ENCODE data around the gene NTNG1. TPM values are rescaled to one million over a fixed set of nuclear protein-coding genes. Genes with fewer than 3 reads are reported as not detected.

Gene NTNG1
- total and polyA plus RNA-seq, 12 donors: 0.13 to 4.6 (median 2.8) TPM; not detected in 2

- Histone ChIP-seq H3K27me3 (no peaks in the 10 kb centered on the region), H3K36me3 (replicated peaks in 1 of 2) (no peaks in the 10 kb centered on the region), H3K9me3 (replicated peaks in 1 of 3) (no peaks in the 10 kb centered on the region), H3K27ac (no peak overlapping the region), H3K4me1 (replicated peaks in 1 of 2) (no peaks in the 10 kb centered on the region), H3K4me3 (no peak overlapping the region)
- intact Hi-C loops (cut with DNase I): no loop called here
- 58 to 63% (median 60%) methylated on average over 12 to 13 of the region's 13 CpGs for WGBS, 4 donors
- TF ChIP-seq, protein P1, sequence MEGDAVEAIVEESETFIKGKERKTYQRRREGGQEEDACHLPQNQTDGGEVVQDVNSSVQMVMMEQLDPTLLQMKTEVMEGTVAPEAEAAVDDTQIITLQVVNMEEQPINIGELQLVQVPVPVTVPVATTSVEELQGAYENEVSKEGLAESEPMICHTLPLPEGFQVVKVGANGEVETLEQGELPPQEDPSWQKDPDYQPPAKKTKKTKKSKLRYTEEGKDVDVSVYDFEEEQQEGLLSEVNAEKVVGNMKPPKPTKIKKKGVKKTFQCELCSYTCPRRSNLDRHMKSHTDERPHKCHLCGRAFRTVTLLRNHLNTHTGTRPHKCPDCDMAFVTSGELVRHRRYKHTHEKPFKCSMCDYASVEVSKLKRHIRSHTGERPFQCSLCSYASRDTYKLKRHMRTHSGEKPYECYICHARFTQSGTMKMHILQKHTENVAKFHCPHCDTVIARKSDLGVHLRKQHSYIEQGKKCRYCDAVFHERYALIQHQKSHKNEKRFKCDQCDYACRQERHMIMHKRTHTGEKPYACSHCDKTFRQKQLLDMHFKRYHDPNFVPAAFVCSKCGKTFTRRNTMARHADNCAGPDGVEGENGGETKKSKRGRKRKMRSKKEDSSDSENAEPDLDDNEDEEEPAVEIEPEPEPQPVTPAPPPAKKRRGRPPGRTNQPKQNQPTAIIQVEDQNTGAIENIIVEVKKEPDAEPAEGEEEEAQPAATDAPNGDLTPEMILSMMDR (IDR thresholded peaks at IDR 0.05): no peak
- TF ChIP-seq POLR2A (IDR thresholded peaks at IDR 0.05): no peak
- DNase-seq: no peak
Measured at GRCh38 chr1:107436552-107437241, 295.9 kb downstream of the NTNG1 start.

- TF ChIP-seq POLR2A (IDR thresholded peaks at IDR 0.05): no peak
- TF ChIP-seq, protein P1 (IDR thresholded peaks at IDR 0.05): no peak
- no peaks in the 10 kb centered on the region for H3K4me1 ChIP-seq (replicated peaks in 1 of 2)
- intact Hi-C loops (cut with DNase I): no loop called here
Measured at GRCh38 chr1:107439567-107439966, 298.7 kb downstream of the NTNG1 start.

GRCh38 chr1:107442551-107442950, 301.7 kb downstream of the NTNG1 start:
- 64 to 88% (median 78%) methylated on average over 1 of the region's 1 CpG for WGBS, 4 donors
- no peak for DNase-seq
- H3K27me3 ChIP-seq: no peaks in the 10 kb centered on the region
- no peaks in the 10 kb centered on the region for H3K4me1 ChIP-seq (replicated peaks in 1 of 2)
- intact Hi-C loops (cut with DNase I): no loop called here
- H3K27ac ChIP-seq: no peak overlapping the region
- H3K9me3 ChIP-seq (replicated peaks in 1 of 3): no peaks in the 10 kb centered on the region
- no peak overlapping the region for H3K4me3 ChIP-seq
- TF ChIP-seq POLR2A (IDR thresholded peaks at IDR 0.05): no peak
- TF ChIP-seq, protein P1 (IDR thresholded peaks at IDR 0.05): no peak
- no peaks in the 10 kb centered on the region for H3K36me3 ChIP-seq (replicated peaks in 1 of 2)

More at GRCh38 chr1:107439567-107439966, 298.7 kb downstream of the NTNG1 start:
- H3K27me3 ChIP-seq: no peaks in the 10 kb centered on the region
- H3K36me3 ChIP-seq (replicated peaks in 1 of 2): no peaks in the 10 kb centered on the region
- no peak for DNase-seq
- no peak overlapping the region for H3K27ac ChIP-seq
- 64 to 82% (median 70%) methylated on average over 3 of the region's 3 CpGs for WGBS, 4 donors
- no peaks in the 10 kb centered on the region for H3K9me3 ChIP-seq (replicated peaks in 1 of 3)
- H3K4me3 ChIP-seq: no peak overlapping the region

GRCh38 chr1:107443027-107443426, 302.2 kb downstream of the NTNG1 start:
- 59 to 71% (median 65%) methylated on average over 5 of the region's 5 CpGs for WGBS, 4 donors
- H3K4me1 ChIP-seq (replicated peaks in 1 of 2): no peaks in the 10 kb centered on the region
- no peak overlapping the region for H3K4me3 ChIP-seq
- H3K27ac ChIP-seq: no peak overlapping the region
- no peak for DNase-seq
- no peaks in the 10 kb centered on the region for H3K27me3 ChIP-seq
- TF ChIP-seq, protein P1 (IDR thresholded peaks at IDR 0.05): no peak
- no peak for TF ChIP-seq POLR2A (IDR thresholded peaks at IDR 0.05)
- H3K9me3 ChIP-seq (replicated peaks in 1 of 3): no peaks in the 10 kb centered on the region
- H3K36me3 ChIP-seq (replicated peaks in 1 of 2): no peaks in the 10 kb centered on the region
- intact Hi-C loops (cut with DNase I): no loop called here
